GM18502 (cell line): ENCODE data around the gene HSBP1L1.

Experiments used
- ATAC-seq: cut with Tn5 transposase; IDR thresholded peaks from one replicate; pipeline ENCODE4 v1.9.1; 2021; ENCODE audit warnings: mild to moderate bottlenecking; ENCODE audit not compliant: unreplicated experiment, poor library complexity

Gene HSBP1L1

DNA sequence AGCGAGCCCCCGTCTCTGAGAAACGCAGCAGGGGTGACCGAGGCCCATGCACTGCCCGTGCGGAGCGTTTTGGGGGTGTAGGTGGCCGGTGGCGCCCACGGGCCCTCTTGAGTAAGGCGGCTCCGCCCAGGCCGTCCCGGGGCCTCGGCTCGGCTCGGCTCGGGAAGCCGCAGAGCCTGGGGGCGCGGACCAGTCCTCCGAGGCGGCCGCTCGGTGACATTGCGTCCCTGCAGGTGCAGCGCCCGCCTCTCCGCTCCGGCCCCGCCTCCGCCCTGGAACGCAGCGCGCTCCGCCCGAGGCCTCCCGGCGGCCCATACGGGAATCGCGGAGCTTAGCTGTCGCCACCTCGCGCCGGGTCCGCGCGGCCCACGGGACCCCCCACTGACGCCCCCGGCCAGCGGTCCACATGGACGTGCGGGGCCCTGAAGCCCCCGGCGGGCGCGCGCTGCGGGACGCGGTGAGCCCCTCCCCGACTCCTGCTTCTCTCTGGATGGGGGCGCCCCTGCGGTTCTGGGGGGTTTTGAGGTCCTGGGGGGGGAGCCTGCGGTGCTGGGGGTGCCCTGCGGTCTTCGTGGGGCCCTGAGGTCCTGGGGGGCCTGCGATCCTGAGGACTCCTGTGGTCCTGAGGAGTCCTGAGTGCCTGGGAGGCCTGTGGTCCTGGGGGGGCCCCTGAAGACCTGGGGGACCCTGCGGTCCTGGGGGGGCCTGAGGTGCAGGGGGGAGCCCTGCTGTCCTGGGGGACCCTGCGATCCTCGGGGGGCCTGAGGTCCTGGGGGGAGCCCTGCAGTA lies at the start of gene HSBP1L1:
Gene HSBP1L1 (plus strand): TSS at position 314 of the 789 bp plus-strand sequence. CDS start 93 bp downstream, at position 407.
- peak; percentile 62 for ATAC-seq

DNA sequence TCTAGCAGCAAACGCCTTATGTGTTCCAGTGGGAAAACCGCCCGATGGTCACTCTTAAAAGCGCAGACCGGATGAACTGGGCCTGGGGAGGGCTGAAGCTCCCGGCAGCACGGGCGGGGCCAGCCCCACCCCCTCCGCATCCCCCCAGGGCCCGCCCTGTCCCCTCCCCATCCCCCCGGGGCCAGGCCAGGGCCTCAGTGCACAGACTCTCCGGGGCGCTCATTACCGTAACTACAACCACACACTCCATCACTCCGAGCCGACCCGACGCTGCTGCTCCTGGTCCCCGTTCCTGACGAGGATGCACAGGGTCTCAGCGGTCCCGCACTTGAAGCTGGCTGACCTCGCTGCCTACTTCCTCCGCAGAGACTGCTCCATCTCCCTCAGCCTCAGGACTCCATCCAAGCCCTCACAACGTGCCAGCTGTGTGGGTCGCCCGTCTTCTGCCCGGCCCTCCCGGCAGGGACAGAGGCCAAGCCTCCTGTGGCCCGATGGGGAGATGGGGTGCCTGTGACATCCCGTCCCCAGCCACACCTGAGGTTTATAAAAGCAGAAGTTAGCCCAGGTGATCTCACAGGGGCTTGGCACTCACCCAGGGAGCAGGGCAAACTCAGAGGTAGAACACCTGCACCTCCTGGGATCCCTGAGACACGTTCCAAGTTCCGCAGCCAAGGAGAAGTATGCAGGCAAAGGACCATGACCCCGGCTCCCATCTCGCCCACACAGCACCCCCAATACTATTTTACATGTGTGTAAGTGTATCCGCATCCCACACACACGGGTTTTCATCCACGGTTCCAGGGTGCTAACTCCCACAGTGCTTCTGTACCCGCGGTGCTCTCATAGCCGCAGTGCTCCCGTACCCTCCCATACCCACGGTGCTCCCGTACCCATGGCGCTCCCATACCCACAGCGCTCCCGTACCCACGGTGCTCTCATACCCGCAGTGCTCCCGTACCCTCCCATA lies 49.0 kb upstream of the HSBP1L1 start:
- no peak for ATAC-seq

DNA sequence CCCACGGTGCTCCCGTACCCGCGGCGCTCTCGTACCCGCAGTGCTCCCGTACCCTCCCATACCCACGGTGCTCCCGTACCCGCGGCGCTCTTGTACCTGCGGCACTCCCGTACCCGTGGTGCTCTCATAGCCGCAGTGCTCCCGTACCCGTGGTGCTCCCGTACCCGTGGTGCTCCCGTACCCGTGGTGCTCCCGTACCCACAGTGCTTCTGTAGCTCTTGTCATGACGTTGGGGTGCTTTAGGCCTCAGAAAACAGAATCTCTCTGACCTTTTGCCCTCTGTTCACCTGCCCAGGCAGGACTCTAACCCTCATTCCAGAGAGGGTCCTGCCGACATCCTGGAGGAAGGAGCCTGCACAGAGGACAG lies 48.3 kb upstream of the HSBP1L1 start:
- ATAC-seq, result no peak

DNA sequence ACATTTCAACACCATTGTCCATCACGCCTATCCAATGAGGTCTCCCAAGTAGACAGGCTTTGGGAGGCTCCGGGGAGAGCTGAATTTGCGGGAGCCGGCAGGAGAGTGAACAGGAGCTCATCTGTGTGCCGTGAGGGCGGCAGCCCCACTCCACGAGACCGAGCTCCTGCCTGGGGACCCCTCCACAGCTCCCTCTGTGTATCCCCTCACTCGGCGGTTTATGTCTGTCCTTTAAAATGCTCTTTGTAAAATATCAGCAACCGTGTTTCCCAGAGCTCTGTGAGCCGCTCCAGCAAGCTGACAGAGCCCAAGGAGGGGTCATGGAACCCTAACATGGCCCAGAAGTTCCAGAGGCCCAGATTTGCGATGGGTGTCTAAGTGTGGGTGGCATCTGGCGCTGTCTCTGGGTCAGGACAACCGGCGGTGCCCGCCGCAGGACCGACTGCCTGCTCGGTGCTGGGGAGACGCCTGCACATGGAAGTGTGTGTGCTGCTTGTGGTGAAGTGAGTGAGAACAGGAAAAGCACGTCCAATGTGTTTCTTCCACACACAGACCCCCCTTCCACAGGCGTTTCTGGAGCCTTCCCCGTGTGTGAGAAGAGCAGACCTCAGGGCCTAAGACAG lies 47.8 kb upstream of the HSBP1L1 start:
- no peak for ATAC-seq

DNA sequence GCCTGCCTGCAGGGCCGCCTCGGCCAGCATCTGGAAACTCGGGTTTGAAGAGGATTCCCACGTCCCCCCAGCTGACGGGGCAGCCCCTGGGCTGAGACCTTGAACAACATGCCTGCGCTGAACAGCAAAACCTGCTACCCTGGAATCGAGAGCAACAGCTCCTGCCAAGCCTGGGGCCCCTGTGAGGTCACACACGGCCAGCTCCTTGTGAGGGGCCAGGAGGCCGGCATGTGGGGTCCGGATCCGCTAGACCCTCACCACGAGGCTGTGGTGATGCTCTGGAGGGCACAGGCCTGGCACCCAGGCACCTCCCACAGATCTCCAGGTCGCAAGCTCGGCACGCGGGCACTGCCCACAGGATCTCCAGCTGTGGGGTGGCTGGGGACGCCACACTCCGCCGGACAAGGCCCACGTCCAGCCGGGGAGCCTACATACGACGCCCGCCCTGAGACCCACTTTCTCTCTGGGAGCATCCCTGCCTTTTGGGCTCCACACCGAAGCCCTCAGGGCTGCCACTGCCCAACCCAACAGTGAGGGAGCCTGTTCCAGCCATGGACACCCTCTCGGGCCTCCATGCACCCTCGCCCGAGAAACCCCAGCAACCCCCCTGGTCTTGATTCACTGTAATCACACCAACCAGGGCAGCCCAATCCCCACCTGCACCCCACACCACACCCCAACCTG lies 47.1 kb upstream of the HSBP1L1 start:
- no peak for ATAC-seq

DNA sequence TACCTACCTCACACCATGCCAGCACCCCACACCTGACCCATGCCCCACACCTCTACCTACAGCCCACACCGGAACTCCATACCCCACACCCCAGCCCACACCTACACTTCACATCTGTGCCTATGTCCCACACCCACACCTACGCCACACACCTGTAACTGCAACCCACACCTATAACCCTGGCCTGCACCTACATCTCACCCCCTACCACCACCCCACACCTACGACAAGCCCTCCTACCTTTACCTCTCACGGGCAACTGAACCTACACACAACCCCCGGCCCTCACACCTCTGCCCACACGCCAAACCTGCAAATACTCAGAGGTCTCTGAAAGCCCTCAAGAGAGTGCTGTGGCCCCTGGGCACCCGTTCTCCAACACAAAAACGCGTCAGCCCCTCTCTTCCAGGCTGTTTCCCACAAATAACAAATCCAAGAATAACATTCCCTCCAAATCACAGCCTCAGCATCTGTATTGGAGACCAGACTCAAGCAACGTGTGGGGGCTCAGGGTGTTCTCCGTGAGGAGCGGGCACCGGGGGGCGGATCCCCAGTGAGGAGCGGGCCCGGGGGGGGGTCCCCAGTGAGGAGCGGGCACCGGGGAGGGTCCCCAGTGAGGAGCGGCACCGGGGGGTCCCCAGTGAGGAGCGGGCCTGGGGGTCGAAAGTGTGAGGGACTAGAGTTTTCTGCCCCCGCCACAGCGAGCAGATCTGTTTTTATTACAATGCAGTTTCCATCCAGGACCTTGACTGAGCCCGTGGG lies 46.4 kb upstream of the HSBP1L1 start:
- ATAC-seq, result no peak

DNA sequence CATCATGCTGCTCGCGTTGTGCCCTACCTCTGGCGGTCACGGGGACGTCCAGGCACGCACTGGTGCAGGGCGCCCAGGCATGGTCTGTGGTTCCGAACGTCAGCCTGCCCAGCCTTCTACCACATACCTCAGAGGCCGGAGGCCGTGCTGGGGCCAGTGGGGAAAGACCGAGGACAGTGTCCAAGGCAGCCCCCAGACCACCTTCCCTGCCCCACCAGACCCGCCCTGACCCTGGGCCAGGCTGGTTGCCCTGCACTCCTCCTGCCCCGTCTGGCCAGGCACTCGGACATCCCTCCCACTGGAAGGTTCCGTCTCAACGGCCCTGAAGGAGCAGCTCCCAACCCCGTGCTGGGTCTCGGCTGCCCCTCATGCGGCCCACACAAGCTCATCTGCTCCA lies 45.8 kb upstream of the HSBP1L1 start:
- ATAC-seq, result no peak

DNA sequence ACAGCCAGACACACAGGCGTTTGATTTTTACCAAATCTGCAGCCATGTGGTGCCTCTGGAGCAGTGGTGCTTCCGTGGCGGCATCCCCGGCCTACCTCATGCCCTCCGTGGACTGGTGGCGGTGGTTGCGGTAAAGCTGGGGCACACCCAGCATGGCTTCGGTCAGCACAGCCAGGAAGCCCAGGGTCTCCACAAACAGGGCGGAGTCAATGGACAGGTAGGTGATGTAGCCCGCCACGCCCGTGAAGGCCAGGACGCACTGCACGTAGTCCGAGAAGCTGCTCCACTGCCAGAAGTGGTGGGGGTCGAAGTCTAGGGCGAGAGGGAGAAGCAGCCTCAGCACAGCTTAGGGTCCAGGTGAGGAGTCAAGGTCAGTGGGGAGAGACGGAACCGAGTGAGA lies 45.4 kb upstream of the HSBP1L1 start:
- ATAC-seq, result no peak

DNA sequence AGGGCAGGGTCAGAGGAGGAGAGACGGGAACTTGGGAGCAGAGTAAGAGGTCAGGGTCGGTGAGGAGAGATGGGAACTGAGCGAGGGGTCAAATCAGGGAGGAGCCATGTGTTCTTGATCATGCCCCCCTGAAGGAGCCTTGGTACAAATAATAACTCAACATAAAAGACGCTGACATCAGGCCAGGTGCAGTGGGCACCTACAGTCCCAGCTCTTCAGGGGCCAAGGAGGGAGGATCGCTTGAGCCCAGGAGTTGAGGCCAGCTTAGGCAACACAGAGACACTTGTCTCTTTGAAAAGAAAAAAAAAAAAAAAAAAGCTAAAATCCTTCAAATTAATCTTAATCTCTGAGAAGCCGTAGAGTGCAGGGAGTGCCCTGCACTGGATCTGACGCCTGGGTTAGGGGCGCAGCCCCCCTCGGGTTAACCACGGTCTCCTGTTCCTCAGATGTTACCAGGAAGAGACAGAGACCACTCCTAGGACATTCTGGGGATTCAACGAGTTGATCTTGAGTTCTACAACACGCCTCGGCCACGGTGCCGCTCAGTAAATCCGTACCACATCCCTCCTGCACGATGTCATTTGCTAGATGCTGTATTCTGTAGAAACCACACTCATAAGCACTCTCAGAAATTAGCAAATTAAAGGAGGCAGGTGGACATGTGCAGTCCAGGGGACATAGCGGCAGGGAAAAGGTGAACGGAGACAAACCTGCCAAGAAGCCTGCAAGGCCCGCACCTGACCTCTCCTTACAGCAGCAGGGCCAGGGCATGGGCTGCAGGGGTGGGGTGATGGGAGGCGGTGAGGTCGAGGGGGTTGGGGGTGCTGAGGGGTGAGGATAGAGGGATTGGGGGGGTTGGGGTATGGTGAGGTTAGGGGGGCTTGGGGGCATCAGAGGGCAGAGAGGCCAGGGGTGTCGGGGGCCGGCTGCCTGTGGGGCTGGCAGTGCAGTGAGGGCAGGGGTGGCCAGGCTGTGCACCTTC lies 42.2 kb upstream of the HSBP1L1 start:
- no peak for ATAC-seq

DNA sequence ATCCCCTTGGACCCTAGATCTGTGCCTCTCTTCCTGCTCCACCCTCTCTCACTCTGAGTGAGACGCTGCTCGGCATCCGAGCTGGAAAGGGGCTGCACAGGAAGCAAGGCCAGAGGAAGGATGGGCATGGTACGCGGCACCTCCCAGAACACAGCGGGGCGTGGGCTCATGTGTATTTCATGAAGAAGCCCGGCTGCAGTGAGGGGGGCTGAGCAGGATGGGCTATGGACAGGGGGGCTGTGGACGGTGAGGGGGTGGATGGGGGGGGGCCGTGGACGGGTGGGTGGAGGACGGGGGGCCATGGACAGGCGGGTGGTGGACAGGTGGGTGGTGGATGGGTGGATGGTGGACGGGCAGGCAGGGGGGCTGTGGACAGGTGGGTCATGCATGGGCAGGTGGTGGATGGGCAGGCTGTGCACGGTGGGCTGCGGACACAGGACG lies 41.5 kb upstream of the HSBP1L1 start:
- no peak for ATAC-seq

DNA sequence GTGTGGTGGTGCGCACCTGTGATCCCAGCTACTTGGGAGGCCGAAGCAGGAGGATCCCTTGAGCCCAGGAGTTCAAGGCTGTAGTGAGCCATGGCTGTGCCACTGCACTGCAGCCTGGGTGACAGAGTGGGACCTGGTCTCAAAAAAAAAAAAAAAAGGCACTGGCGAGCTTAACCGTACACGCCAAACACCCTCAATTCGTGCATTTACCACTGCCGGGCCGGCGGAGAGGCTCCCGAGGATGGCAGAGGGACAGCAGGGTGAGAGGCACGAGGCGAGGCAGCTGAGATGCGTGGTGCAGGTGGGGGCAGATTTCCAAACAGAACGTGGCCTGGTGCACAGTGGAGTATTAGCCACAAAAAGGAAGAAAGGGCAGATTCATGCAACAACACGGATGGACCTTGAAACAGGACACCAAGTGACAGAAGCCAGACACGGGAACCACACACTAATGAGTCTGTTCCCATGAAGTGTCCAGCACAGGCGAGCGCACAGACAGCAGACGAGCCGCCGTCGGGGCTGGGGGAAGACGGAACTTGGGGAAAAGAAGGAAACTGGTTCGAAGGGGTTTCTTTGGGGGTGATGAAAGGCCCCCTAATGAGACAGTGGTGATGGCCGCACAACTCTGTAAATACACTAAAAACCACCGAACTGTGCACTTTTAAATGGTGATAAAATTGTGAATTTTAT lies 40.4 kb upstream of the HSBP1L1 start:
- ATAC-seq, result no peak

DNA sequence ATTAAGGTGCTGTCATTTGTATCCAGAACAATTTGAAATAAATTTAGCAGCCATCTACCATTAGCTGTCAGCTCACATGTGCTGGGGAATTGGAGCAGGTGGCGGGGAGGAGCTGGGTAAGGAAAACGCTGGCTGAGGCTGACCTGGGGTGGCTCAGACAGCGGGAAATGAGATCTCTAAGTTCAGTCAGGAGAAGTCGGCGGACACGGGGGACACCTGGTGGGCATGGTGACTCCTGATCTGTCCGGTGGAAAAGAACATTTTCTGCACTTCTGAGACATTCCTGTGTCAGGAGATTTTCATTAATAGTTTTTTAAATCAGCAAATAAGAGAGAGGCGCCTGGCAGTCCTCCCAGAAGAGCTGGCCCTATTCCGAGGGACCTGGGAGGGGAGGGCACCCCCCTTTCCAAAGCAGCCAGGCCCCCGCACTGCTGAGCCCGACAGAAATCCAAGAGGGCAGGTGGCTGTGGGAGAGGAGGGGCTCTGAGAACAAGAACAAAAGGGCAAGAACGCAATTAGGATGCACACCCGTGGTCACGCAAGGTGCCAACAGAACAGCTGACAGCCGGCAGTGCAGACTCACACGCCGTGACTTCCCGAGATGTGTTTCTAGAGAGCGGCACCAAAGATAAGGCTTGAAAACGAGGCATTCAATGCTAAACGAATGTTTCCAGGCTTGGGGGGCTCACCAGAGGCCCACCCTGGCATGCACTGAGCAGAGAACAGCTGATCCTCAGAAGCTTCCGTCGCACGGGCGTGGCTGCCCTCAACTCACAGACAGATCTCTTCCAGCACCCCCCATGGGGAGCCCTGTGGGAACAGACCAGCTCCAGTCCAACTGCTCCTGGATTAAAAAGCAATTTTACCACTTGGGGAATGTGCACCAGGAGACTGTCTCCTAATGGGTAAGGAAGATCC lies 39.4 kb upstream of the HSBP1L1 start:
- no peak for ATAC-seq

DNA sequence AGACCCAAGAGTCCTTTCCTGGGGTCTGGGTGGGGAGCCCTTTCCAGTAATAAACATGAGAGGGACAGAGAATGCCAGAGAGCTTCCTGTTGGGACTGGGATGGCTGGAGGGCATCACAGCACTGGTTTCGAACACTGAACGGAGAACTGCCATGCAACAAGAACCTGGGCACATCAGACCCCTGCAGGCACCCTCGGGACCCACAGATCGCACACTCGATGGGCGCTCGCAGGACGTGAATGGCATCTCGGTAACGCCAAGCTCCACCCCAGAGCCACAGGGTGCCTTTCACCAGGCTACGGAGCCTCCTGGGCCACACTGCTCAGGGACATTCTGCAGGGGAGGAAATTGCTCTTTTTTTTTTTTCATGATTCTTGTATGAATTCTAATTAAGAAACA lies 38.1 kb upstream of the HSBP1L1 start:
- ATAC-seq, result no peak

DNA sequence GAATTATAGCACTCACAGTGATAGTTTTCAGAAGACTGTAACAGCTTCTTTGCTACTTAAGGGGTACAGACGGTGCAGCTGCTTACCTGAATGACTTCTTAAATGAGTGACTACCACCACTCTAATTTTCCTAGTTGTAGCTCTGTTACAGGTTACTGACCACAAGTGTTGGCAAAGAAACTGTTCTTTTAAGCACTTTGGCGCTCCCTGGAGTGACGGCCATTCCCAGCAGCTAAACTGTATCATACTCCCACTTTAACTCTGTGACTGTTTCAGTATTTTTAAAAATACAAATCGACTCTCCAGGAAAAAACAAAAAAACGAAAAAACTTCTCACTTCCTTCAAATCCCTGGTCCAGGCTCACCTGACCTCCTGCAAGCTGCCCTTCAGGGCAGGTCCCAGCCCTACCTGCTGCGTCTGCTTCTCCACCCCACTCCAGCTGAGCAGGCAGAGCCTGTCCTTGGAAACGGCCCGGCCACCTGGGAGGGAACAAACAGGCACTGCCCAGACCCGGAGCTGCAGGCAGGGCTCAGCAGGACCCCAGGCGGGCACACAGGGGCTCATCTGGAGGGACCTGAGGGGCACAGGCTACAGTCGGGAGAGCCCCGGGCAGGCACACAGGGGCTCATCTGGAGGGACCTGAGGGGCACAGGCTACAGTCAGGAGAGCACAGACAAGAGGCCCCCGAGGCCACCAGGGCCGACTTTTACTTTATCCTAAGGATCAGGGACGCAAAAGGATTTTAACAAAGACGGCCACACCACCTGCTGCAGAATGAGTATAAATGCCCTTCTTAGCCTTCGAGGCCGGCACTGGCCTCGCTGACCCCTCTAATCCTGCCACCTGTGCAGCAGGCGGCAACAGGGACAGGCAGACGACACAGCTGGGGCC lies 37.5 kb upstream of the HSBP1L1 start:
- no peak for ATAC-seq

DNA sequence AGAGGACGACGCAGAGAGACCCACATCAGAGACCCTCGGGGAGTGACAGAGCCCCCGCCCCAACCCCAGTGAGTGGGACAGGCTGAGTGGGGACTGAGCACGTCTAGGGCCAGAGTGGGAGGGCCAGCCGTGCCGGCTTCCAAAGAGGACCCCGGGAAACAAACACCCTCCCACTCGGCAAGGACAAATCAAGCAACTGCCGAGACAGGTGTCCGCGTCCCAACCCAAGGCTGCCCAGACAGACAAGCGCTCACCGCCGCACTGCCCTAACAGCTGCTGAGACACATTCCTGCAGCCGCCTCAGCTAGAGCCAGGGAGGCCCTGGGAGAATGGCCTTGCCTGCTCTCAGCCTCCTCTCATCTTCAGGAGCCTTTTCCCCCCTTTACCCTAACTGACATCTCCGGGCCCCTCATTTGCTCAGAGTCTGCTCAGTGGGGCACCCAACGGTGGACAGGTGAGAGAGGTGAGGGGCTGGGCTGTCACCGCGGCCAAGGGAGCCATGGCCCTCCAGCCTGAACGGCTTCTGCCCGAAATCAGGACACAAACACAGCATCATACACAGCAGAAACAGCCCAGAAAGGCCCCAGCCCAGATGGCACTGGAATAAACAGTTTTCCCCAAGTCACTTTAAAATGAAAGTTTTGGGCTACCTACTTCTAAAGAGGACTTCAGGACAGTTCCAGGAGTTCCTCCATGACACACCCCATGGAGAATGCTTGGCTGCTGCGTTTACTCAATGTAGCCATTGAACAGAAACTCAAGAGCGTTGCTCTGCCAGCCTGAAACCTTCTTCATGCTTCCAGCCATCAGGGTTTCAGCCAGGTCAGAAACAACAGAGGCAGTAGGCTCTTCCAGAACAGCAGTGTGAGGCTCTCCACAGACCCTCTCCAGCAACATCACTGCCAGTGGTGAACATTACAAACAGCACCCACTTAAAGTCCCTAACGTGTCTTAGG lies 36.6 kb upstream of the HSBP1L1 start:
- ATAC-seq, result no peak
